ENCODE measurements around the gene ELAVL4. TPM values are rescaled to one million over a fixed set of nuclear protein-coding genes. Genes with fewer than 3 reads are reported as not detected.

Gene ELAVL4
- total RNA-seq, 1 experiment from 2014 or later = 0.50 TPM

- H3K9me3 Mint-ChIP-seq = no peaks in the 10 kb centered on the region
- 0 out of 2 replicates have a peak, but pooled peaks cover 2% of the 10 kb centered on the region for H3K27me3 Mint-ChIP-seq (ENCODE audit: low read depth)
- H3K4me1 Mint-ChIP-seq = peaks cover 11% of the 10 kb centered on the region
- CTCF ChIA-PET = interaction anchor here (0.9 to 1.2 kb wide), 2 partner anchors 100 to 176 kb away, joined by 3 read pairs; no protein-coding TSS in a partner anchor
- H3K4me3 Mint-ChIP-seq = no peak overlapping the region
- no peak for TF ChIP-seq NFYB (CRISPR knock-in tag; conservative IDR thresholded peaks at IDR 0.05; ENCODE audit: low read depth)
- TF ChIP-seq PRRX2 (CRISPR knock-in tag; IDR thresholded peaks at IDR 0.05) = no peak
- TF ChIP-seq MAX (CRISPR knock-in tag; IDR thresholded peaks at IDR 0.05) = no peak
- TF ChIP-seq CDX4 (CRISPR knock-in tag; IDR thresholded peaks at IDR 0.05; ENCODE audit: borderline replicate concordance) = no peak
- no peak for TF ChIP-seq ZNF317 (CRISPR knock-in tag; IDR thresholded peaks at IDR 0.05; ENCODE audit: borderline replicate concordance, low read depth)
- no peak for TF ChIP-seq ELF4 (CRISPR knock-in tag; IDR thresholded peaks at IDR 0.05; ENCODE audit: low read depth)
- TF ChIP-seq SMAD4 (CRISPR knock-in tag; IDR thresholded peaks at IDR 0.05) = no peak
- no peak for TF ChIP-seq ZBTB21 (CRISPR knock-in tag; IDR thresholded peaks at IDR 0.05; ENCODE audit: borderline replicate concordance)
- no peak for TF ChIP-seq FOXK1 (CRISPR knock-in tag; IDR thresholded peaks at IDR 0.05)
- TF ChIP-seq TP53 (CRISPR knock-in tag; IDR thresholded peaks at IDR 0.05) = no peak
- TF ChIP-seq KAT7 (CRISPR knock-in tag; IDR thresholded peaks at IDR 0.05; ENCODE audit: borderline replicate concordance) = no peak
- TF ChIP-seq E2F4 (CRISPR knock-in tag; IDR thresholded peaks at IDR 0.05; ENCODE audit: borderline replicate concordance, low read depth) = no peak
- TF ChIP-seq HMGXB4 (CRISPR knock-in tag; IDR thresholded peaks at IDR 0.05) = no peak
- no peak for ATAC-seq
- DNase-seq (ENCODE audit: low spot score) = no peak
- no peaks in the 10 kb centered on the region for H3K36me3 Mint-ChIP-seq
- POLR2A ChIA-PET = no interaction called here
- no peak overlapping the region for H3K27ac Mint-ChIP-seq
These were observed 63.6 kb downstream of the ELAVL4 start for GRCh38 chr1:50172299-50172698.

- no peaks in the 10 kb centered on the region for H3K36me3 Mint-ChIP-seq
- H3K27me3 Mint-ChIP-seq (ENCODE audit: low read depth) = 0 out of 2 replicates have a peak, but pooled peaks cover 2% of the 10 kb centered on the region
- ChIA-PET POLR2A (no interaction called here), CTCF (no interaction called here)
- no peak overlapping the region for H3K27ac Mint-ChIP-seq
- H3K4me3 Mint-ChIP-seq = no peak overlapping the region
- no peak for ATAC-seq
- no peak for DNase-seq (ENCODE audit: low spot score)
- H3K4me1 Mint-ChIP-seq = peaks cover 11% of the 10 kb centered on the region
- no peaks in the 10 kb centered on the region for H3K9me3 Mint-ChIP-seq
- no peak for TF ChIP-seq ATF1 (CRISPR knock-in tag; IDR thresholded peaks at IDR 0.05)
- no peak for TF ChIP-seq HMGXB4 (CRISPR knock-in tag; IDR thresholded peaks at IDR 0.05)
- no peak for TF ChIP-seq ZBTB43 (CRISPR knock-in tag; IDR thresholded peaks at IDR 0.05)
- TF ChIP-seq ATF2 (CRISPR knock-in tag; IDR thresholded peaks at IDR 0.05; ENCODE audit: borderline replicate concordance, low read depth) = no peak
- no peak for TF ChIP-seq AFF4 (CRISPR knock-in tag; IDR thresholded peaks at IDR 0.05; ENCODE audit: borderline replicate concordance)
These were observed 65.4 kb downstream of the ELAVL4 start for GRCh38 chr1:50174101-50174500.
